ENCODE results near the gene SNPH. TPM values are rescaled to one million over a fixed set of nuclear protein-coding genes. Genes with fewer than 3 reads are reported as not detected.
A peak's percentile ranks its signal among the peaks of the same experiment; 100 is the strongest.

The SNPH gene
- total RNA-seq, 2 experiments from 2014 or later, result 12.8 to 13.0 TPM

DNA sequence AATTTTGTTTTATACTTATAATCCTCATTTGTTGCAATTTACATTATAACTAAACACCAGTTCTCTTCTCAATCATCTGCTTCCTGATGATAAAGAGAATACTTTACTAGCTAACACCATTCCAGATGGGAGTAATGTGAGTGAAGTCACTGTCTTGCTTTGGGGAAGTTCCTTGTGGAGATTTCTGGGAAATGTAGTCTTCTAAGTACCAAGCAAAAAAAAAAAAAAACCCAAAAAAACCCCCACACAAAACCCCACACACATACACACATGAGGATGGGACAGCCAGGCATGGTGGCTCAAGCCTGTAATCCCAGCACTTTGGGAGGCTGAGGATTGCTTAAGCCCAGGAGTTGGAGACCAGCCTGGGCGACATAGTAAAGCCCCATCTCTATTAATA, 2.2 kb upstream of the SNPH start:
- no peaks in the 10 kb centered on the region for H3K9me3 Mint-ChIP-seq

DNA sequence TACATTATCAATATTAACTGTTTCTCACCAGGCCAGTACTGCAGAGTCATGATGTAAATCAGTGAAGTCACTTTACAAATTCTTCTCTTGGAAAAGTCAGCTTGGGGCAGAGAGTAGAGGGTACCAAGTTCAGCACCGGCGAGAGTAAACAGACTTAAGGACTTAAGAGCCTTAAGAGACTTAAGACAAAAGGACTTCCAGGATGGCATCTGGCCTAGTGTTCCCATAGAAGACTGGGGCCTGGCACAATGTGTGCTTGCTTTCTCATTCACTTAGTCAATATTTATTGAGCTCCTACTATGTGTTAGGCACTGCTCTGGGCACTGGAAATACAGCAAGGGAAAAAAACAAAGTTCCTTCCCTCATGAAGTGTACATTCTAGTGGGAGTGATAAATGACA, 1.4 kb upstream of the SNPH start:
- peaks cover 0 to 6% of the 10 kb centered on the region in 2 experiments for H3K27me3 ChIP-seq (ENCODE audit: control insufficient read depth in 1 of 2, insufficient read depth in 2 of 2, low read length in 2 of 2)
- Mint-ChIP-seq H3K27ac (peak overlapping the region; percentile 90), H3K36me3 (ENCODE audit: low read depth) (peaks cover 5% of the 10 kb centered on the region), H3K9me3 (no peaks in the 10 kb centered on the region), H3K27me3 (no peaks in the 10 kb centered on the region), H3K4me3 (peak overlapping the region; percentile 90), H3K4me1 (ENCODE audit: low read depth) (peaks cover 61% of the 10 kb centered on the region)
- TF ChIP-seq, protein P1, sequence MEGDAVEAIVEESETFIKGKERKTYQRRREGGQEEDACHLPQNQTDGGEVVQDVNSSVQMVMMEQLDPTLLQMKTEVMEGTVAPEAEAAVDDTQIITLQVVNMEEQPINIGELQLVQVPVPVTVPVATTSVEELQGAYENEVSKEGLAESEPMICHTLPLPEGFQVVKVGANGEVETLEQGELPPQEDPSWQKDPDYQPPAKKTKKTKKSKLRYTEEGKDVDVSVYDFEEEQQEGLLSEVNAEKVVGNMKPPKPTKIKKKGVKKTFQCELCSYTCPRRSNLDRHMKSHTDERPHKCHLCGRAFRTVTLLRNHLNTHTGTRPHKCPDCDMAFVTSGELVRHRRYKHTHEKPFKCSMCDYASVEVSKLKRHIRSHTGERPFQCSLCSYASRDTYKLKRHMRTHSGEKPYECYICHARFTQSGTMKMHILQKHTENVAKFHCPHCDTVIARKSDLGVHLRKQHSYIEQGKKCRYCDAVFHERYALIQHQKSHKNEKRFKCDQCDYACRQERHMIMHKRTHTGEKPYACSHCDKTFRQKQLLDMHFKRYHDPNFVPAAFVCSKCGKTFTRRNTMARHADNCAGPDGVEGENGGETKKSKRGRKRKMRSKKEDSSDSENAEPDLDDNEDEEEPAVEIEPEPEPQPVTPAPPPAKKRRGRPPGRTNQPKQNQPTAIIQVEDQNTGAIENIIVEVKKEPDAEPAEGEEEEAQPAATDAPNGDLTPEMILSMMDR (IDR thresholded peaks at IDR 0.05), result no peak
- no peak overlapping the region for H3K4me3 ChIP-seq (ENCODE audit: low read length)
- H3K4me1 ChIP-seq (ENCODE audit: insufficient read depth, low read length), result peaks cover 35% of the 10 kb centered on the region
- H3K9me3 ChIP-seq (ENCODE audit: control insufficient read depth in 1 of 2, insufficient read depth in 1 of 2, low read length in 2 of 2), result peaks cover 0 to 5% of the 10 kb centered on the region in 2 experiments
- ATAC-seq (ENCODE audit: poor library complexity) (no peak), DNase-seq (no peak)
- no peak overlapping the region for H3K27ac ChIP-seq (ENCODE audit: low read depth in 1 of 2, low read length in 2 of 2)
- ChIA-PET POLR2A (interaction anchor here (0.6 to 2.4 kb wide), 4 partner anchors 10 to 49 kb away, joined by 3 to 8 read pairs (median 3); partner anchors contain the start of gene RAD21L1), CTCF (interaction anchor here (0.9 kb wide), 1 partner anchor 39 kb away, joined by 4 read pairs; the partner anchor contains the start of gene RAD21L1)
- intact Hi-C loops (cut with DNase I, micrococcal nuclease), result loop anchor here (5.0 to 10.0 kb wide), 3 partner anchors 37 to 142 kb away; partner anchors contain the start of genes RAD21L1 (in 1 of the 2) and SDCBP2 (in 1 of the 2)
- no peaks in the 10 kb centered on the region for H3K36me3 ChIP-seq (ENCODE audit: insufficient read depth, low read length)

More for the DNA sequence above, 2.2 kb upstream of the SNPH start:
- Mint-ChIP-seq H3K4me1 (ENCODE audit: low read depth) (peaks cover 53% of the 10 kb centered on the region), H3K36me3 (ENCODE audit: low read depth) (peaks cover 5% of the 10 kb centered on the region), H3K4me3 (peak overlapping the region; percentile 61), H3K27ac (peak overlapping the region; percentile 90), H3K27me3 (no peaks in the 10 kb centered on the region)
- ChIA-PET POLR2A (no interaction called here), CTCF (no interaction called here)
- no peak overlapping the region for H3K4me3 ChIP-seq (ENCODE audit: low read length)
- H3K27ac ChIP-seq (ENCODE audit: low read depth in 1 of 2, low read length in 2 of 2), result peak overlapping the region in 1 of 2 donors; percentile 4
- H3K4me1 ChIP-seq (ENCODE audit: insufficient read depth, low read length), result peaks cover 35% of the 10 kb centered on the region
- peaks cover 0 to 6% of the 10 kb centered on the region in 2 experiments for H3K27me3 ChIP-seq (ENCODE audit: control insufficient read depth in 1 of 2, insufficient read depth in 2 of 2, low read length in 2 of 2)
- H3K36me3 ChIP-seq (ENCODE audit: insufficient read depth, low read length), result no peaks in the 10 kb centered on the region
- intact Hi-C loops (cut with DNase I, micrococcal nuclease), result loop anchor here in 1 of 2 experiments (10.0 kb wide), 1 partner anchor 61 kb away; the partner anchor contains the start of gene SDCBP2
- DNase-seq (no peak), ATAC-seq (ENCODE audit: poor library complexity) (no peak)
- TF ChIP-seq, protein P1 (IDR thresholded peaks at IDR 0.05), result no peak
- peaks cover 0 to 5% of the 10 kb centered on the region in 2 experiments for H3K9me3 ChIP-seq (ENCODE audit: control insufficient read depth in 1 of 2, insufficient read depth in 1 of 2, low read length in 2 of 2)

DNA sequence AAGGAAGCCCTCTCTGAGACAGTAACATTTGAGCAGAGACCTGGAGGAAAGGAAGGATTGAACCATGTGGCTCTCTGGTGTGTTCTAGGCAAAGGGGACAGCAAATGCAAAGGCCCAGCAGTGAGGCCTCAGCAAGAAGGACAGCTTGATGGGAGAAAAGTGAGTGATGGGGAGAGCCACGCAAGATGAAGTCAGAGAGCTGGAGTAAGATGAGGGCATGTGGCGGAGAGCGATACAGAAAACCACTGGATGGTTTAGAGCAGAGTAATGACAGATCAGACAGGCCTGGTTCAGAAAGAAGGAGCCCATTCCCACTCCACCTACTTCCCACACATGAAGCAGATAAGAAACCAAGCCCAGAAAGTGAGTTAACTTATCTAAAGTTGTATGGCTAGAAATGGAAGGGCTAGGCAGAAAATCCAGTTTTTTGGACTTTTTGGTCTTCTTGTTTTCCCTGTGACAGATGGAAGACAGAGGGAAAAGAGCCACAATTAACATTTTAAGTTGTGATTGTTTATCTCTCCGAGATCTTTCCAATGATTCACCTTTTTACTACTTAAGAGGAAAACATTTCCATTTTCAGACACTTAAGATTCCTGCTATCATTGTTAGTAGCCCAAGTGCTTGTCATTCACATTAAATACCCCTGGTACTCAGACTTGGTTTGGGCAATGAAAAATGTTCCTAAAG, 723 bp upstream of the SNPH start:
- peak overlapping the region; percentile 50 to 72 for H3K27ac ChIP-seq (ENCODE audit: low read depth in 1 of 2, low read length in 2 of 2)
- Mint-ChIP-seq H3K36me3 (ENCODE audit: low read depth) (peaks cover 5% of the 10 kb centered on the region), H3K27me3 (no peaks in the 10 kb centered on the region), H3K27ac (peak overlapping the region; percentile 90), H3K9me3 (no peaks in the 10 kb centered on the region), H3K4me3 (peak overlapping the region; percentile 90), H3K4me1 (ENCODE audit: low read depth) (peaks cover 67% of the 10 kb centered on the region)
- H3K27me3 ChIP-seq (ENCODE audit: control insufficient read depth in 1 of 2, insufficient read depth in 2 of 2, low read length in 2 of 2), result peaks cover 0 to 6% of the 10 kb centered on the region in 2 experiments
- H3K4me3 ChIP-seq (ENCODE audit: low read length), result peak overlapping the region; percentile 60
- intact Hi-C loops (cut with DNase I, micrococcal nuclease), result loop anchor here (5.0 to 10.0 kb wide), 3 partner anchors 38 to 143 kb away; partner anchors contain the start of genes RAD21L1 (in 1 of the 2) and SDCBP2 (in 1 of the 2)
- no peaks in the 10 kb centered on the region for H3K36me3 ChIP-seq (ENCODE audit: insufficient read depth, low read length)
- H3K9me3 ChIP-seq (ENCODE audit: control insufficient read depth in 1 of 2, insufficient read depth in 1 of 2, low read length in 2 of 2), result peaks cover 0 to 5% of the 10 kb centered on the region in 2 experiments
- ChIA-PET POLR2A (interaction anchor here (0.6 to 2.7 kb wide), 11 partner anchors 10 to 202 kb away, joined by 3 to 13 read pairs (median 3); partner anchors contain the start of gene RAD21L1), CTCF (interaction anchor here (0.8 to 0.9 kb wide), 3 partner anchors 27 to 202 kb away, joined by 3 to 4 read pairs (median 3); partner anchors contain the start of genes NSFL1C and RAD21L1)
- DNase-seq (no peak), ATAC-seq (ENCODE audit: poor library complexity) (no peak)
- TF ChIP-seq, protein P1 (IDR thresholded peaks at IDR 0.05), result no peak
- H3K4me1 ChIP-seq (ENCODE audit: insufficient read depth, low read length), result peaks cover 35% of the 10 kb centered on the region

Data from CD4-positive, alpha-beta T cell (primary cell).